Hepatocyte (in vitro differentiated cells): ENCODE measurements around the gene HMCN1. TPM values are rescaled to one million over a fixed set of nuclear protein-coding genes. Genes with fewer than 3 reads are reported as not detected.
"Not testable (repeated sequence)": the region's sequence is repeated elsewhere in the genome, so short reads cannot be mapped to it uniquely, and the experiment has no call there.

ENCODE experiments used
- DNase-seq: peaks from one replicate; pipeline ENCODE4 v3.0.0-alpha.2; 2016; ENCODE audit warnings: low spot score
- H2AFZ ChIP-seq: fragments of 200-600 bp; sonication (generic); 2 replicates; pipeline ENCODE4 v1.6.0; 2016; ENCODE audit warnings: antibody characterized with exemption, mild to moderate bottlenecking
- H3K27ac ChIP-seq: fragments of 200-600 bp; sonication (generic); 2 replicates; pipeline ENCODE4 v1.5.1; 2016; ENCODE audit warnings: mild to moderate bottlenecking
- H3K27me3 ChIP-seq: fragments of 200-600 bp; sonication (generic); 2 replicates; pipeline ENCODE4 v1.6.1; 2016
- H3K36me3 ChIP-seq: fragments of 200-600 bp; sonication (generic); replicated peaks from 2 replicates; pipeline ENCODE4 v1.5.1; 2016; ENCODE audit warnings: low read depth; ENCODE audit not compliant: insufficient read depth
- H3K4me1 ChIP-seq: fragments of 200-600 bp; sonication (generic); 2 replicates; pipeline ENCODE4 v1.5.1; 2016; ENCODE audit warnings: mild to moderate bottlenecking, moderate library complexity; ENCODE audit not compliant: insufficient read depth
- H3K4me2 ChIP-seq: fragments of 200-600 bp; sonication (generic); 2 replicates; pipeline ENCODE4 v1.6.0; 2016
- H3K4me3 ChIP-seq: fragments of 200-600 bp; sonication (generic); 2 replicates; pipeline ENCODE4 v1.5.1; 2016; ENCODE audit warnings: mild to moderate bottlenecking
- H3K79me2 ChIP-seq: fragments of 200-600 bp; sonication (generic); 2 replicates; pipeline ENCODE4 v1.6.0; 2017; ENCODE audit warnings: mild to moderate bottlenecking
- H3K9me2 ChIP-seq: fragments of 200-600 bp; sonication (generic); replicated peaks from 2 replicates; pipeline ENCODE4 v1.6.0; 2017; ENCODE audit warnings: mild to moderate bottlenecking; ENCODE audit not compliant: insufficient read depth
- H3K9me3 ChIP-seq: fragments of 200-600 bp; sonication (generic); 2 replicates; pipeline ENCODE4 v1.5.1; 2016; ENCODE audit warnings: low read depth, mild to moderate bottlenecking
- H4K20me1 ChIP-seq: fragments of 200-600 bp; sonication (generic); 2 replicates; pipeline ENCODE4 v1.6.0; 2016; ENCODE audit warnings: mild to moderate bottlenecking; ENCODE audit not compliant: insufficient read depth, poor library complexity, severe bottlenecking
- CTCF ChIP-seq: fragments of 200-600 bp; sonication (generic); IDR thresholded peaks from 2 replicates; pipeline ENCODE4 v1.5.1; 2016; ENCODE audit warnings: antibody characterized with exemption, mild to moderate bottlenecking; ENCODE audit not compliant: poor library complexity
- EZH2 ChIP-seq: fragments of 200-600 bp; sonication (generic); IDR thresholded peaks from 2 replicates; pipeline ENCODE4 v1.6.1; 2016; ENCODE audit warnings: antibody characterized with exemption, mild to moderate bottlenecking, borderline replicate concordance
- EZH2phosphoT487 ChIP-seq: fragments of 200-600 bp; sonication (generic); IDR thresholded peaks from one replicate; pipeline ENCODE4 v1.6.1; 2018; ENCODE audit warnings: antibody characterized with exemption, mild to moderate bottlenecking, low read depth, moderate library complexity; ENCODE audit not compliant: unreplicated experiment, severe bottlenecking
- WGBS: methylation state at CpG from one replicate; pipeline ENCODE4 v1.1.6; 2016; ENCODE audit warnings: low lambda C conversion rate; ENCODE audit errors: missing lambda C conversion rate; 5-methylcytosine and 5-hydroxymethylcytosine counted together
- polyA plus RNA-seq: library from polyadenylated mRNA; unstranded; fragments of >200 nt; fragmentation: Nextera tagmentation; extraction: Ambion mirVana; gene quantifications from 2 replicates; pipeline ENCODE4 v1.2.1, GENCODE V29; 2016
- total RNA-seq: library from RNA; depleted of rRNA; stranded (reverse); fragments of >200 nt; gene quantifications from 2 replicates; pipeline ENCODE4 v1.2.3, GENCODE V29; 2014

The HMCN1 gene
- total and polyA plus RNA-seq, 2 experiments from 2014 or later = 2.3 to 13.4 TPM

- Histone ChIP-seq H3K9me2 (no peaks in the 10 kb centered on the region), H3K27ac (no peak overlapping the region), H3K79me2 (no peaks in the 10 kb centered on the region), H3K36me3 (no peaks in the 10 kb centered on the region), H3K4me2 (no peak overlapping the region), H4K20me1 (no peaks in the 10 kb centered on the region), H3K4me3 (no peak overlapping the region), H2AFZ (no peak overlapping the region), H3K27me3 (no peaks in the 10 kb centered on the region), H3K9me3 (no peaks in the 10 kb centered on the region), H3K4me1 (no peaks in the 10 kb centered on the region)
- 75% methylated on average over 4 of the region's 4 CpGs for WGBS
- TF ChIP-seq EZH2 = no peak
- no peak for TF ChIP-seq CTCF
- no peak for TF ChIP-seq EZH2phosphoT487
- no peak for DNase-seq
Measured at GRCh38 chr1:186208405-186209129, 474.4 kb downstream of the HMCN1 start.

GRCh38 chr1:186210258-186210657 lies 476.1 kb downstream of the HMCN1 start:
- Histone ChIP-seq H3K4me2 (no peak overlapping the region), H3K9me3 (no peaks in the 10 kb centered on the region), H3K27me3 (no peaks in the 10 kb centered on the region), H3K4me1 (no peaks in the 10 kb centered on the region), H3K27ac (no peak overlapping the region), H2AFZ (no peak overlapping the region), H4K20me1 (no peaks in the 10 kb centered on the region), H3K79me2 (no peaks in the 10 kb centered on the region), H3K4me3 (no peak overlapping the region), H3K36me3 (no peaks in the 10 kb centered on the region), H3K9me2 (no peaks in the 10 kb centered on the region)
- TF ChIP-seq CTCF = no peak
- no peak for TF ChIP-seq EZH2phosphoT487
- TF ChIP-seq EZH2 = no peak
- DNase-seq = no peak
- WGBS = 95% methylated on average over 10 of the region's 10 CpGs

GRCh38 chr1:186211583-186211982 lies 477.4 kb downstream of the HMCN1 start:
- not testable (repeated sequence) for H3K9me2 ChIP-seq, H3K4me3 ChIP-seq, H3K36me3 ChIP-seq

GRCh38 chr1:186212568-186213224 lies 478.5 kb downstream of the HMCN1 start:
- no peaks in the 10 kb centered on the region for H4K20me1 ChIP-seq
- no peaks in the 10 kb centered on the region for H3K4me1 ChIP-seq

More at GRCh38 chr1:186211583-186211982, 477.4 kb downstream of the HMCN1 start:
- DNase-seq, H3K4me1 ChIP-seq, H3K27ac ChIP-seq, H3K4me2 ChIP-seq, H3K9me3 ChIP-seq, H3K79me2 ChIP-seq, H4K20me1 ChIP-seq, H3K27me3 ChIP-seq, H2AFZ ChIP-seq: not testable (repeated sequence)

More at GRCh38 chr1:186212568-186213224, 478.5 kb downstream of the HMCN1 start:
- WGBS = 40% methylated on average over 4 of the region's 4 CpGs
- Histone ChIP-seq H3K79me2 (no peaks in the 10 kb centered on the region), H3K9me2 (no peaks in the 10 kb centered on the region), H3K27me3 (no peaks in the 10 kb centered on the region), H3K4me3 (no peak overlapping the region), H3K27ac (no peak overlapping the region), H3K36me3 (no peaks in the 10 kb centered on the region), H2AFZ (no peak overlapping the region), H3K4me2 (no peak overlapping the region), H3K9me3 (no peaks in the 10 kb centered on the region)
- peak; percentile 87 for DNase-seq
- TF ChIP-seq EZH2 (no peak), CTCF (peak; percentile 87), EZH2phosphoT487 (no peak)
